Activated gamma-delta T cell treated with Interleukin-2 at 50 U/mL for 16 hours (primary cell): ENCODE data around the gene TIMM21.
A peak's percentile ranks its signal among the peaks of the same experiment; 100 is the strongest.

Experiments
- DNase-seq: peaks from one replicate; pipeline ENCODE4 v3.0.0-alpha.2; 2020

The TIMM21 gene, protein sequence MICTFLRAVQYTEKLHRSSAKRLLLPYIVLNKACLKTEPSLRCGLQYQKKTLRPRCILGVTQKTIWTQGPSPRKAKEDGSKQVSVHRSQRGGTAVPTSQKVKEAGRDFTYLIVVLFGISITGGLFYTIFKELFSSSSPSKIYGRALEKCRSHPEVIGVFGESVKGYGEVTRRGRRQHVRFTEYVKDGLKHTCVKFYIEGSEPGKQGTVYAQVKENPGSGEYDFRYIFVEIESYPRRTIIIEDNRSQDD

DNA sequence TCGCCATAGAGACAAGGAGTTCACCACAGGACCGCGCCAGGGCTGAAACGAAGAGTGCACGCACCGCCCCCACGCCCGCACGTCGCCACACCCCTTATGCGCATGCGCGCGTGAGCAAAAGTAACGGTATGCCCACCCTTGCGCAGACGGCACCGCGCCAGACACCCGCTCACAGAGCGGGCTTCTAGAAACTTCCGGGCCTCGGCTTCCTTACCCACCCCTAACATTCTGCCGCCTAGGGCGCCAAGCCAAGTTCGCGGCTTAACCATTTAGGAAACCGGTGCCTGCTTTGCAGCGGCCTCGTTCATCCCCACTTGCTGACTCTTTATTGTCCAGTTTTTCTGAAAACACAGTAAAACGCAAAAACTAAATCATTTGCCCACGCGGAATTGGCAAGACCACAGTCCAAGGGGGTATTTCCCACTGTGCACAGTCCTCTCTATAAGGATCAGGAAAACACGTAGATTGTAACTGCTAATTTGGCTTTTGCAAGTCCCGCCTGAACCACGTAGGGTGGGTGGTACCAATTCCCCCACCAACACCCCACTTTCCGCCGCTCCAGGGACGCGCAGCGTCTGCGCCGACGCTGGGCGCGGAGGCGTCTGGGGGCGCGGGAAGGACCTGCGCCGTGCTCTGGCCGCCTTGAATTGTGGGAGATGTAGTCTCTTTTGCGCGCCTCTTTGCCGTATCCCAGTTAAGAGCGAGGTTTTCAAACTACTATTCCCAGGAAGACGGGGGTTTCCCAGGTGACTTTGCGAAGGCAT is at the start of gene TIMM21, which contains the start of gene FBXO15:
Gene TIMM21 (plus strand): TSS at position 745 of the 764 bp plus-strand sequence. CDS start 286 bp downstream, outside the sequence.
Gene FBXO15 (minus strand): TSS at position 56 of the 764 bp plus-strand sequence. CDS start 49 bp downstream, at position 7.
- peak; percentile 96 for DNase-seq

DNA sequence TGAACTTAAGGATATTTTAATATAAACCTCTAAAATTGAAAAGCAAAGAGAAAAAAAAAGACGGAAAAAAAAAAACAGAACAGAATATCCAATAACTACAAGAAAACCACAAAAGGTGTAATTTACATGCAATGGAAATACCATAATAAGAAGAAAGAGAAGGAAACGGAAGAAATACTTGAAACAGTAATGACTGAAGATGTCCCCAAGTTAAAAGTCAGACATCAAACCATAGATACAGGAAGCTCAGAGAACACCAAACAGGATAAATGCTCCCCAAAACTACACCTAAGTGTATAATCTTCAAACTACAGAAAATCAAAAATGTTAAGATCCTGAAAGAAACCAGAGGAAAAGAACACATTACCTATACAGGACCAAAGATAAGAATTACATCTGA is 39.9 kb upstream of the TIMM21 start:
- DNase-seq: no peak

DNA sequence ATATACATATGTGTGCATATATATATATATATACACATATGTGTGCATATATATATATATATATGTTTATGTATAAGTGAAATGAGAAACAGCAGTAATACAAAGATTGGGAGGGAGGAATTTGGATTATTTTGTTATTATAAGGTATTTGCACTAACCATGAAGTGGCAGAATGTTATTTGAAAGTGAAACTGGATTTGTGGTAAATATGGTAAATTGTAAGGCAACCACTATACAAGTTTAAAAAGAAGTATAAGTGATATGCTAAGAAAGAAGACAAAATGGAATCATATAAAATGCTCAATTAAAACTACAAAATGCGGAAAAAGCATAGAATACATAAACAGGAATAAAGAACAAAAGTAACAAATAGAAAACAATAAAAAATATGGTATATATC is 38.2 kb upstream of the TIMM21 start:
- DNase-seq: no peak

DNA sequence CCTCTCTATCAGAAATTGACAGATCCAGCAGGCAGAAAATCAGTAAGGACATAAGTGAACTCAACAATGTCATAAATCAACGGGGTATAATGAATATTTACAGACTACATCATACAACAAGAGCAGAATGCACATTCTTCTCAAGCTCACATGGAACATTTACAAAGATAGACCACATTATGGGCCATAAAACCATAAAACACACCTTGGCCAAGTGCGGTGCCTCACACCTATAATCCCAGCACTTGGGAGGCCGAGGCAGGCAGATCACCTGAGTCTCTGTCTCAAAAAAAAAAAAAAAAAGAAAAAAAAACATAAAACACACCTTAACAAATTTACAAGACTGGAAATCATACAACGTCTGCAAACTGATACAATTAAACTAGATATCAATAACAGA is 37.3 kb upstream of the TIMM21 start:
- DNase-seq: no peak

DNA sequence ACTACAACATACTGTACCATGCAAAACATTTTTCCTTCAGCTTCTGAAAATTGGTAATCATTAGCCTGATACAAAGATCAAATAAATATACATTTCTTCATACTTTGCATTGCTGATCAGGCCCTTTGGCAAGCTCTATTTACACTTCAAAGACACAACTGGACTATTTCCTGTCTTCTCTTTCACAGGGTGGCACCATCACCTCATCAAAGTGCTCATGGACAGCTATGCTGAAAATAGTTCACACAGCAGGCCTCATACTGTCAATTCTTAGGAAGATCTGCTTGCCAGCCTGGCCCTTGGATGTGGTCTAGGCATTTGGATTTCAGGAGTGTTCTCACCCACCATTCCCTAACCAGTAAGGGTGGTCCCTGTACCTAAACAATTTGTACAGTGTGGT is 34.6 kb upstream of the TIMM21 start:
- no peak for DNase-seq

DNA sequence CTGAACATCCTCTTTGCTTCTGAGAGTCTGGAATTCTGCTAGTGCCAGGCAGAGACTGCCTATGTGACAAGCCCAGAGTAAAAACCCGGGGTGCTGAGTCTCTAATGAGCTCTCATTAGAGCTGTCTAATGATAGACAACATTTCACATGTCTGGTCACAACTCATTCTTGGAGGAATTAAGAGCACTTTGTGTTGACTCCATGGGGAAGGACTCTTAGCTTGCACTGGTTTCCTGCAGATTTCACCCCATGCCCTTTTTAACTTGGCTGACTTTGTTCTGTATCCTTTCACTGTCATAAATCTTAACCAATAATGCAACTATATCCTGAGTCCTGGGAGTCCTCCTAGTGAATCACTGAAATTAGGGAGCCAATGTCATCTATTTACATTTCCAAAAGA is 34.2 kb upstream of the TIMM21 start:
- DNase-seq: no peak

DNA sequence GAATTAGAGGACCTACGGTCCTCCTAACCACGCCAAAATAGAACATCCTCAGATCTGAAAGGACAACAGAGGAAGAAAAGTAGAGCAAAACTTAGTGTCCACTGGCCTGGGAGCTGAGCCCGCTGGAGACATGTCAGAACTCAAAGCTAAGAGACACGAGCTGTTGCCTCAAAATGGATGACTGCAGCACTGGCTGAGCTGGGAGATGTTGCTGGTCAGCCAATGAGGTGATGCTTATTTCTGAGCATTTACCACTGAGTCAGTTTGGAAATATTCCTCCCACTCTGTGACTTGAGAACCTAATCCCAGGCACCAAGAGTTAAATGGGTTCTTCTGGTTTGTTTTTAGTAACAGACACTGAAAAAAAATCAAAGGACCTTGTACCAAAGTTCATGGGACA is 33.3 kb upstream of the TIMM21 start:
- DNase-seq: no peak

DNA sequence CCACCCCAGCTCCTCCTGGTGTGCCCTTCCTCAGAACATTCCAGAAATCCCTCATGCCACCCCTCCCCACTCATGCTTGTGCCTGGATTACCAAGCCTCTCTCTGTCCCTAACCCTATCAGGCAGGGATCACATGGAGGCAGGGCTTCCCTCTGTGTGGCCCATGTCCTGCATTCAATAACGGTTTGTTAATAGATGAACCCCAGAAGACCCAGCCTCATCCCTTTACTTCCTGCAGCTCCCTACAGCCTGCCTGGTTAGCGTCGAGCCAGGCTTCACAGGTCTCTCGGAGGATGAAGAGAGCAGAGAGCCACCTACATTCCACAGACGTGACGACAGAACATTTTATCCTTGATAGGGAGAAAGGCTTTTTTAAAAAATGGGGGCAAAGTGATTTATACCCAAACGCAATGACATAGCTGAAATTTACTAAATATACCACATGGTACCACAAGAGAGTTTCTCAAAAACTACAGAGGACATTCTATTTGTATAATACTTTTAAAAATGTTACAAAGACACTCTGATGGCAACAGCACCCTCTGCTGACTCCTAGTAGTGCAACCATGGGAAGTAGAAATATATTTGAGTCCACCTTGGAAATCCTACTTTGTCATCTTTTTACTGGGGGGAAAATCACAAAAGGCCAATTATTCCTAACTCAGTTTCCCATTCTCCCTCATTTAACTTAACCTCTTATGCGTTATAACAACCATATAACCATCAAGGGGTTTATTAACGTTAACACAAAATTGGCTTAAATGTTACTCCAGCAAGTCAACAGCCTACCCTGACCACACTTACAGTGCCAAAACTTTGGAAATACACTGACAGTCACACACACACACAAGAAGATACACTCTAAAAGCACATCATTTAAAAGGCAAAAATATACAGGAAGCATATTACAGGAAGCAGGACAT is 31.4 kb upstream of the TIMM21 start:
- DNase-seq: no peak

DNA sequence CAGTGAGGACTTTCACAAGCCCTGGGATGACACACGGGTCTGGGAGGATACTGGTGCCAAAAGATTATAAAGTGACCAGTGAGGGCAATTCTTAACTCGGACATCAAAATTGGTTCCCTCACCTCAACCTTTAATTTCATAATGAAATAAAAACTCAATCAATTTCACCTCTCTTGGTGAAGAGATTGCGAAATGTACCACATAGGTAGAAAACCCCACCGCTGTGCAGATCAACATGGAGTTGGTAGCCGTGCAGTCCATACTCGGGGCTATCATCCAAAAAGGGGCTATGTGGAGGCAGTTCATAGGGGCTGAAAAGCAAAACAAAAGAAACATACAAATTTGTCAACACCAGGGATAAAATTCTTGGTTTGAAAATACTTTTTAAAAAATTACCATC is 25.1 kb upstream of the TIMM21 start:
- no peak for DNase-seq

DNA sequence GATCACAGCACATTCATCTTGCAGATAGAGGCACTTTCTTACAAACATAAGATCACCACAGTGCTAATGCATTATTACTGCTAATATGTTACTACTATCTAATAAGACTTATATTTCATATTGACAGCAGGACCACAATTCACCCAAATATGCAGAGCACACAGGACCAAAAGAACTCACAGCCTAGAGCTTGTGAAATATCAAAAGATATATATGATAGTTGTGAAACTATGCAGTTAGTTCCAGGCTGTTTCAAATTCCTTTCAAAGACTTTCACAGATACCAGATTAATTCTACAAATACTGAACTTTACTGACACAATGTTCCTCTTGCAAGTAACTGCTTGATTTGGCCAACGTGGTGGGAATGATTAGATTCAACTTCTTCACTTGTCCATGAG is 23.7 kb upstream of the TIMM21 start:
- no peak for DNase-seq

DNA sequence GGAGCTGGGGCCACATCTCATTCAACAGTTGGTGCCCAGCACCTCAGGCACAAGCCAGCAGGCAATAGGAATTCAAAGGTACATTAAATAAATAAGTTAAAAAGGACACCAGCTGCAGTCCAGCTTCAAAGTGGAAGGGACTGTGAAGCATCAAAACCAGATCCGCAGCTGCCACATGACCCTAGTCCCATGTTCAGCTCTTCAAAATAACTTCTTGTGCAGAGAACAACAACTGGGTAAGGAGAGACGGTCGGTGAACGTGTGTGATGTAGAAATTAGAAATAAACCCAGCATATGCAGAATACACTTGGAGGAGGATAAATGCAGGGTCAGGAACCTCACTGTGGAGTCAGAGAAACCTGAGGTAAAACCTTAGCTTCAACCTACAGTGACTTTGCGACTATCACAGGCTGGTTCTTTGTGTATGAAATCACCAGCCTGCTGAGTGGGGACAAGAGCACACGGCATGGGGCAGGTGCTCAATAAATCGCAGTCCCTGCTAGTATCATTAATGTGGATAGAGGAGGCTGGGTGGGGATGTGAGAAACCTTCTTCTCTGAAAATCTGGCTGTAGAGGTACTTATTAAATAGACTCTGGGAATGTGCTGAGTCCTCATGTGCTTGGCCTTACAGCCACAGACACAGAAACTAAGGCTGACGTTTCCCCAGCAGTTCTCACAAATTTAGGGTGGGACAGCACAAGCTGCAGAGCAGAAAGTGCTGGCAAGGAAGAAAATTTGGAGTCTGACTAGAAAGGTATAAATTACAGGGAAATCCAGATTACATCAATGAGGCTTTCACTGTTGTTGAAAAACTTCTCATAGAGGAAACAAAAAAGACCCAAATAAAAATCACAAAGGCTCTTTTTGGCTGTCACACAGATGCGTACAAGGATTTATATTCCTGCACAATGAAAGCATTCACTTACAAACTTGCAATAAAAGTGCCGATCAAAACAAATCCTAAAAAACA is 21.4 kb upstream of the TIMM21 start:
- no peak for DNase-seq

DNA sequence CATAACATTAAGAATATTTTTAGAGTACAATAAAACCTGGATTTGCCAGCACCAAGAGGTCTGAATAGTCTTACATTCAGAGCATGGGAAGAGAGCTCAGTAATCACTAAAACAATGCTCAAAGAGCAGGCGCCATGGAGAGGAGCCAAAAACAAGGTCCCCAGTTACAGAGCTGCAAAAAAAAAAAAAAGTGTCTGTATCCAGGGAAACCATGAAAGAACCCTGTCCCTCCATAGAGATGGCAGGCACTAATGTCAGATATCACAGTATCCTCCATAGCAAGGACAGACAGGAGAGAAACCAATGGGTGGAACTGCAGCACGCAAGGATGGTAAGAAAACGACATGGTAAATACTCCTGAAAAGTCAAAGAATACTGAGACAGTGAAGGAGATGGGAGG is 20.2 kb upstream of the TIMM21 start:
- DNase-seq: no peak

DNA sequence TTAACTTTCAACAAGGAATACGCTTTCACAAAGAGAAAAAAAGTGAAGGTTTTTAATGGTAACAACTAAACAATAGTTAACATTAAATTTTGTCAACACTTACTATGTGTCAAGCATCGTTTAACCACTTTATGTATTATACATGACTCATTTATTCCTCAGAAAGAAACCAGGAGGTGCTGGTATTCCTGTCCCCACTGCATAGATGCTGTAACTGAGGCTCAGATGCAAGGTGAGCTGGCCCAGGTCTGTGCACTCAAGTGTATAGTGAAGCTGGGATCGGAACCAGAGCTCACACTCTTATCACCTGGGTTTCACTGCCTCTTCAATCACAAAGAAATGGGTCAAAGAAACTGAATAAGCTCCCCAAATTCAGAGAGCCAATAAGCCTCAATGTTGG is 17.2 kb upstream of the TIMM21 start:
- no peak for DNase-seq

DNA sequence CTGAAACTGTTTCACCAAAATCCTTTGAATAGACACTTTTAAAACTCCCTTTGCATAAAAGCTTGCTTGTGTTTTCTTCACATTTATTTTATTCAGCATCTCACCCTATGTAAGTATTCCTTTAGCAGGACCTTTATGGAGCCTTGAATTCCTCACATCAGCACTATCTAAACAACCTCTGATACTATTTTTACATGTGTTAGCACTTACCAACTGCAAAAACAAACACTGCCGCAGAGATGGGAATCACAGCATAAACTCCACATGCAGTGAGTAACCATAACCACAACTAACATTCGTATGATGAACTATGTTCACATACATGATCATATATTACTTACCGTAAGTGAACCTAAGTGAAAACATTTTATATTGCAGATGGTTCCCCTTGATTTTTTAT is 16.1 kb upstream of the TIMM21 start:
- no peak for DNase-seq

DNA sequence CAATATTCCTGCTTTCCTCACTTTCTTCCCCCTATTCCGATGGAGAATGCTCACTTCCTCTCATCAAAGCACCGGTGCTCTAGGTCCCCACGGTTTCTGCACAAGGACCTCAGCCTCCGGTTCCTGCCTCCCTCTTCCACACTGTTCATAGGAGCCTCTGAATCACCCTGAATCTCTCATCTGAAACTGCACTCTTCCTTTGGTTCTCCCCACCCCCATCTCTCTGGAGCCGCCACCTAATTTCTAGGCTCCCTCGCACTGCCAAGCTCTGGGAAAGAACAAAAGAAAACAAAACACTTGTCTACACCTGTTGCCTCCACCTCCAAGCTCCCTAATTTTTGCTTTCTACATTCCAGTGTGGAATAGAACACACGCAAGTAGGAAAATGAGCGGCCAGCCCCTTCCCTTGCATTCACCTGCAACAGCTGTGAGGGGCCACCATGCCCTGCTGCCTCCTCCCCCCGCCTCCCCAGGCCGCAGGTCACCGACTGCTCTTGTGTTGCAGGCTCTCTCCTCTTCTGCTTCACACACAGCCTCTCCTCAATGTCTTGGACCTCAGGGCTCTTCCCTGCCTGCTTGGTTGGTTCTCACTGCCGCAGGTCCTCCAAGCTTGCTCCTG is 10.3 kb upstream of the TIMM21 start:
- no peak for DNase-seq

DNA sequence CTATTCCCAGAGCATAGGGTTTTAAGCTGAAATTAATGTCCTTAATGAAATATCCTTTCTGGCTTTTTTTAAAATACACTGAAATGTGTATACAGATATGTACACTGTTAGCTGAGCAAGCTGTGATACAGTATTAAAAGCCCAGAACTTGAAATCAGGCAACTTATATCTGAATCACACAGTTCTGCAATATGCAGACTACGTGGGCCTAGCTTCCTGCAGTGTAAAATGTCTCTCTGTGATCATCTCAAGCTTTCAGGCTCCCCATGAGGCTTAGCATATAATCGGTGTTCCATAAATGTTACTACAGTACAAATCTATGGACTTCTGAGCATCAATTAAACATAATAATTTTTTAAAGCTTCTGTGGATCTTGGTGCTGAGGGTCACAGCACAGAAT is 8.9 kb upstream of the TIMM21 start:
- DNase-seq: no peak

DNA sequence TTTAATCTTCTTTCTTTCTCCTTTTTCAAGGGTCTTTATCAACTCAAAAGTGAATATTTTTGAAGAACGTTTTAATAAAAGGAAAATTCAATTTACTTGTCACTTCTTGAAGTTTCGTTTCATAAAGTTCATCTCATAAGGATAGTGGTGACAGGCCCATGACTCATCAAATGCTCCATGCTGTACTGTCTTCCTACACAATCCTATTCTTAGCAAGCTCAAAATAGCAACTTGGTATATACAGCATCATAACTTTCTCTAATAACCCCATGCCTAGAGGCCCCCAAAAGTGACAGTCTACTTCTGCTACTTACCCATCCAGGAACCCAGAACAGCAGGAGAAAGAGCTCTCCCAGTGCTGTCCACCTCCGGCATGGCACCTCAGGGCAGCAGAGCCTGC is 8.4 kb upstream of the TIMM21 start:
- DNase-seq: no peak

DNA sequence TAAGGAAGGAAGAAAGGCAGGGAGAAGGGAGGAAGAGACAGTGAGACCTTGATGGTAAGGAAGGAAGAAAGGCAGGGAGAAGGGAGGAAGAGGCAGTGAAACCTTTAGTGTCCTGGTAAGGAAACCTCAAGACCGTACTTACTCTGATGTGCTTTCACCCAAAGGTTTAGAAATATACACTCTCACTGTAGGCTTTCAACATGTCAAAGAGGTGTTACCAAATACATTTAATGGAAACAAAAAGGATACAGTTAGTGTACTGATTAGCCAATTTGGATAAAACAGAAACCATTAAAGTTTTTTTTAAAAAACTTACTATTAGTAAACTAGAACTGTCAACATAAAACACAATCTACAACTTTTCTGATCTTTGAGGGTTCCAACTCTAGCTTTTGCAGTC is 7.7 kb upstream of the TIMM21 start:
- no peak for DNase-seq

DNA sequence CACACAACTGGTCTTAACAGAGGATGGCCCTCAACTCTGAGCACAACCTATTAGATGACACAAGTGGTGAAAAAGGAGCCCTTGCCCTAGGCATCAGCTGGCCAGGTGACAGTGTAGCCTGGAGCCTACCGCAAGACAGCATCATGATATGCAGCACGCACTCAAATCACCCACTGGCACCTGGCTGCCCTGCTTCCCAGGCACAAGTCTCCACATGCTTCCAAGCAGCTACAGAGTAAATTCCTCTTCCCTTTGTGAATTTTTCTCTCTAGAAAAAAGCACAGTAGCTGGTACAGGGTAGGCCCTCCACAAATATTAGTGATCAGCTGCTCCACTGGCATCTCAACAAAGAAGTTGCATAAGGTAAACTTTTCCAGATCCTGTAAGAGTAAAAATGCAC is 6.7 kb upstream of the TIMM21 start:
- DNase-seq: no peak

DNA sequence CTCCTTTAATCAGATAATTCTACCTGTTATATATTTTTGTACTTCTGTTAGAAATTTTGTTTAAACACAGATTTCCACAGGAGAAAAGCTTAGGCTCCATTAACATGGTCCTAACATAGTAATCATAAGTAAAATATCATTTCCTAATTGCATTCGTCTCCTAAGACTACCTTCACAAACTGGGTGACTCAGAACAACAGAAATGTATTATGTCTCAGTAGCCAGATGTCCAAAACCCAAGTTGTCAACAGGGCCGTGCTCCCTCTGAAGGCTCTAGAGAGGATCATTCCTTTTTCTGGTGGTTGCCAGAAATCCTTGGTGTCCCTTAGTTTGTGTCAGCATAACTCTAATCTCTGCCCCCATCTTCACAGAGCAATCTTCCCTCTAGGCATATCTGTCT is 6.1 kb upstream of the TIMM21 start:
- DNase-seq: no peak

DNA sequence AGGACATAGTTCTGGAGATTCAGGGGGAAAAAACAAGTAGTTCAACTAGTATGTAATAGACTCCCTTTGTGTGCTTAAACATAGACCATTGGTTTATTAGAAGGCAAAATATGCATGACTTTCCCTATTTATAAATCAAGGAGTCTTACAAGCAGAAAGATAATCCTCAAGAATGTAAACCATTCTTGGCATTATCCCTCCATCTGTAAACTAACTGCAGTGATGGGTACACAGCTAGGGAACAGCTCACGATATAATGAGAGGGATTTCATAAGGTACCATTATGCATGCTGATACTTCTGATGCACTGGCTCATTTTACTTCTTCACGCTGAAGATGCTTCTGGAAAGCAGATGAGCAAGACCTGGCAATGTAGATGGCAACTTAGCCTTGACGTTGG is 1.6 kb upstream of the TIMM21 start:
- no peak for DNase-seq

DNA sequence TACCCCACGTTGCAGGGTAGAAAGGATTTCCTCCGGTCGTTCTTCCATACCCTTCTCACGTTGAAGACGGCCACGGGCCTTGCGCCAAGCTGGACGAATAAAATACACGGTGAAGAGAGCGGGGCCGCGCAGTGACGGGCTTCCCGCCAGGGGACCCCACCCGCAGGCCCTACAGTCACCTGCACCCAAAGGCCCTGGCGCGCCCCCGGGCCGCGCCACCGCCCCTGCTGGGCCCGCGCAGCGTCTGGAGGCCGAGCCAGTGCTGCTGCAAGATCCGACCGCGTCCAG is 888 bp upstream of the TIMM21 start:
- no peak for DNase-seq
